H1 (cell line): ENCODE data around the gene PLEKHG5. TPM values are rescaled to one million over a fixed set of nuclear protein-coding genes. Genes with fewer than 3 reads are reported as not detected.
A peak's percentile ranks its signal among the peaks of the same experiment; 100 is the strongest.
"Not testable (repeated sequence)": the region's sequence is repeated elsewhere in the genome, so short reads cannot be mapped to it uniquely, and the experiment has no call there.

Source experiments
- CTCF ChIA-PET: fragments of 300-600 bp; sonication (Branson Sonifier 250); formaldehyde crosslinking; loops from one replicate; lab custom pipeline; 2021; ENCODE audit not compliant: partially characterized antibody; lab: Charles Lee
- POLR2A ChIA-PET: fragments of 300-600 bp; sonication (Branson Sonifier 250); formaldehyde crosslinking; loops from one replicate; lab custom pipeline; 2021; ENCODE audit warnings: inconsistent platforms; ENCODE audit not compliant: partially characterized antibody; lab: Charles Lee
- DNase-seq, 2 experiments: peaks; one replicate each; pipeline versions ENCODE4 v3.0.0 to v3.0.0-alpha.2; 2010 to 2022; ENCODE audit warnings: low spot score in 2 of 2, low read depth in 1 of 2, mixed read lengths in 1 of 2
- FAIRE-seq: peaks from 2 replicates; lab custom pipeline; 2011; peaks lifted over from hg19 to GRCh38; lab: Jason Lieb, UNC
- H2AFZ ChIP-seq: 2 replicates; pipeline ENCODE4 v1.8.1; 2012; ENCODE audit warnings: low read length, inconsistent platforms
- H2AK5ac ChIP-seq: 2 replicates; pipeline ENCODE4 v1.6.1; 2013; ENCODE audit warnings: low read depth, low read length
- H2BK120ac ChIP-seq: replicated peaks from 2 replicates; pipeline ENCODE3; 2013; ENCODE audit warnings: low read depth, low read length, inconsistent platforms
- H2BK12ac ChIP-seq: 2 replicates; pipeline ENCODE4 v1.6.1; 2013; ENCODE audit warnings: low read depth, low read length
- H2BK15ac ChIP-seq: 2 replicates; pipeline ENCODE4 v1.6.1; 2013; ENCODE audit warnings: low read length
- H2BK20ac ChIP-seq: 2 replicates; pipeline ENCODE4 v1.6.1; 2013; ENCODE audit warnings: low read length
- H2BK5ac ChIP-seq: 2 replicates; pipeline ENCODE4 v1.6.1; 2013; ENCODE audit warnings: low read depth, low read length
- H3K14ac ChIP-seq: 2 replicates; pipeline ENCODE4 v1.6.1; 2013; ENCODE audit warnings: inconsistent platforms; ENCODE audit not compliant: insufficient read length
- H3K18ac ChIP-seq: 2 replicates; pipeline ENCODE4 v1.6.1; 2013; ENCODE audit warnings: low read length; ENCODE audit errors: extremely low read depth
- H3K23ac ChIP-seq: 2 replicates; pipeline ENCODE4 v1.6.1; 2013; ENCODE audit warnings: inconsistent platforms; ENCODE audit not compliant: insufficient read length
- H3K23me2 ChIP-seq: 2 replicates; pipeline ENCODE4 v1.6.1; 2013; ENCODE audit warnings: low read depth, low read length
- H3K27ac ChIP-seq: 2 replicates; pipeline ENCODE4 v1.6.1; 2011; ENCODE audit warnings: low read depth, low read length, inconsistent platforms
- H3K27me3 ChIP-seq, 4 experiments: replicated peaks in 1 of 4; 1 replicate in 1 of 4; 2 replicates in 3 of 4; pipeline versions ENCODE4 v1.6.1 to v1.8.1; 2011 to 2013; ENCODE audit warnings: low read length in 3 of 4, mild to moderate bottlenecking in 3 of 4, inconsistent platforms in 2 of 4, mixed read lengths in 2 of 4, moderate library complexity in 1 of 4; ENCODE audit not compliant: control insufficient read depth in 3 of 4, insufficient read depth in 3 of 4; ENCODE audit errors: extremely low read depth in 1 of 4
- H3K36me3 ChIP-seq, 4 experiments: 2 replicates each; pipeline versions ENCODE4 v1.6.1 to v1.8.1; 2011 to 2013; ENCODE audit warnings: mild to moderate bottlenecking in 4 of 4, low read length in 3 of 4, moderate library complexity in 2 of 4, control low read depth in 1 of 4, inconsistent platforms in 1 of 4; ENCODE audit not compliant: insufficient read depth in 4 of 4, control insufficient read depth in 2 of 4
- H3K4ac ChIP-seq: replicated peaks from 2 replicates; pipeline ENCODE3; 2013; ENCODE audit warnings: low read length, low read depth, mixed read lengths, inconsistent platforms; ENCODE audit not compliant: insufficient read length
- H3K4me1 ChIP-seq, 4 experiments: replicated peaks in 1 of 4; 1 replicate in 1 of 4; 2 replicates in 3 of 4; pipeline versions ENCODE4 v1.6.1 to v1.8.1; 2011 to 2013; ENCODE audit warnings: low read length in 3 of 4, inconsistent platforms in 2 of 4, mixed read lengths in 1 of 4; ENCODE audit not compliant: insufficient read depth in 4 of 4, control insufficient read depth in 3 of 4
- H3K4me2 ChIP-seq, 2 experiments: 2 replicates each; pipeline versions ENCODE4 v1.6.1 to v1.8.1; 2011 to 2013; ENCODE audit warnings: low read depth in 2 of 2, low read length in 2 of 2, control low read depth in 1 of 2, inconsistent platforms in 1 of 2, mild to moderate bottlenecking in 1 of 2; ENCODE audit not compliant: insufficient read depth in 1 of 2
- H3K4me3 ChIP-seq, 4 experiments: fragments of 200-600, 300-600 bp in 1 of 4; sonication (generic), shearing (Covaris generic), sonication (Bioruptor Twin) in 1 of 4; 2 replicates each; pipeline versions ENCODE4 v1.5.1 to v1.8.1; 2011 to 2016; ENCODE audit warnings: low read length in 4 of 4, low read depth in 3 of 4, control low read depth in 2 of 4, inconsistent platforms in 2 of 4, mild to moderate bottlenecking in 2 of 4, mixed read lengths in 1 of 4, moderate library complexity in 1 of 4; ENCODE audit not compliant: insufficient read depth in 2 of 4; ENCODE audit errors: extremely low read depth in 1 of 4
- H3K56ac ChIP-seq: replicated peaks from 2 replicates; pipeline ENCODE3; 2013; ENCODE audit warnings: low read depth, mild to moderate bottlenecking, mixed read lengths, low read length, inconsistent platforms; ENCODE audit not compliant: insufficient read length
- H3K79me1 ChIP-seq: 2 replicates; pipeline ENCODE4 v1.6.1; 2013; ENCODE audit warnings: low read depth, low read length, control low read depth
- H3K79me2 ChIP-seq, 2 experiments: 2 replicates each; pipeline versions ENCODE4 v1.6.1 to v1.8.1; 2012 to 2013; ENCODE audit warnings: low read length in 2 of 2, mild to moderate bottlenecking in 2 of 2, inconsistent platforms in 1 of 2; ENCODE audit not compliant: insufficient read depth in 2 of 2, control insufficient read depth in 1 of 2
- H3K9ac ChIP-seq, 4 experiments: replicated peaks in 1 of 4; 1 replicate in 1 of 4; 2 replicates in 3 of 4; pipeline versions ENCODE4 v1.6.1 to v1.8.1; 2011 to 2013; ENCODE audit warnings: low read depth in 3 of 4, low read length in 3 of 4, control low read depth in 2 of 4, mild to moderate bottlenecking in 2 of 4, moderate library complexity in 2 of 4, inconsistent platforms in 1 of 4; ENCODE audit errors: extremely low read depth in 1 of 4
- H3K9me3 ChIP-seq, 2 experiments: 2 replicates each; pipeline versions ENCODE4 v1.6.1 to v1.8.1; 2012 to 2013; ENCODE audit warnings: mild to moderate bottlenecking in 2 of 2, moderate library complexity in 2 of 2, control low read depth in 1 of 2, inconsistent platforms in 1 of 2, low read depth in 1 of 2, low read length in 1 of 2, mixed read lengths in 1 of 2; ENCODE audit not compliant: insufficient read depth in 2 of 2
- H4K20me1 ChIP-seq, 2 experiments: replicated peaks in 1 of 2; 2 replicates each; pipeline versions ENCODE3 to v1.8.1; 2011 to 2013; ENCODE audit warnings: inconsistent platforms in 2 of 2, low read length in 2 of 2, mild to moderate bottlenecking in 1 of 2; ENCODE audit not compliant: insufficient read depth in 2 of 2, control insufficient read depth in 1 of 2
- H4K5ac ChIP-seq: 2 replicates; pipeline ENCODE4 v1.6.1; 2013; ENCODE audit warnings: low read length, low read depth, mixed read lengths, inconsistent platforms; ENCODE audit not compliant: insufficient read length
- H4K8ac ChIP-seq: 2 replicates; pipeline ENCODE4 v1.8.0; 2013; ENCODE audit warnings: mild to moderate bottlenecking, moderate library complexity, low read length, inconsistent platforms; ENCODE audit not compliant: insufficient read depth; ENCODE audit errors: extremely low read depth
- H4K91ac ChIP-seq: replicated peaks from 2 replicates; pipeline ENCODE3; 2013; ENCODE audit warnings: low read length, mixed read lengths, inconsistent platforms; ENCODE audit not compliant: insufficient read length
- WGBS, 2 experiments: shearing (Covaris generic) in 1 of 2; methylation state at CpG; one replicate each; pipeline versions ENCODE4 v1.1.6 to v1.1.7; 2013 to 2015; ENCODE audit warnings: low lambda C conversion rate in 2 of 2, mixed read lengths in 2 of 2, inconsistent platforms in 1 of 2, low coverage in 1 of 2, missing lambda C conversion rate in 1 of 2; ENCODE audit not compliant: insufficient replicate concordance in 2 of 2, insufficient coverage in 1 of 2, insufficient read length in 1 of 2; ENCODE audit errors: extremely low coverage in 1 of 2, missing lambda C conversion rate in 1 of 2; 5-methylcytosine and 5-hydroxymethylcytosine counted together
- polyA plus RNA-seq, 7 experiments: library from polyadenylated mRNA; depleted of rRNA in 3 of 7; stranded (reverse) in 5 of 7; unstranded in 2 of 7; fragments of >200 nt in 5 of 7; fragments of 200-250 nt in 2 of 7; gene quantifications; 1 replicate in 5 of 7; 2 replicates in 1 of 7; 4 replicates in 1 of 7; pipeline versions ENCODE4 v1.2.1 to v1.2.3, GENCODE V29; 2011 to 2013; ENCODE audit warnings: missing spikeins in 2 of 7, mixed read lengths in 2 of 7
- total RNA-seq: library from RNA; stranded (reverse); fragmentation: NEBNext Ultra II Directional; extraction: Animal tissue kit (Norgen Biotek cat#: 25700); gene quantifications from 2 replicates; pipeline ENCODE4 v1.2.1, GENCODE V29; 2021

Gene PLEKHG5
- total and polyA plus RNA-seq, 2 of the 8 experiments (the other 6 are each of a cell fraction or from before 2014, with no cell fraction given) = 10.4 to 13.8 TPM

DNA sequence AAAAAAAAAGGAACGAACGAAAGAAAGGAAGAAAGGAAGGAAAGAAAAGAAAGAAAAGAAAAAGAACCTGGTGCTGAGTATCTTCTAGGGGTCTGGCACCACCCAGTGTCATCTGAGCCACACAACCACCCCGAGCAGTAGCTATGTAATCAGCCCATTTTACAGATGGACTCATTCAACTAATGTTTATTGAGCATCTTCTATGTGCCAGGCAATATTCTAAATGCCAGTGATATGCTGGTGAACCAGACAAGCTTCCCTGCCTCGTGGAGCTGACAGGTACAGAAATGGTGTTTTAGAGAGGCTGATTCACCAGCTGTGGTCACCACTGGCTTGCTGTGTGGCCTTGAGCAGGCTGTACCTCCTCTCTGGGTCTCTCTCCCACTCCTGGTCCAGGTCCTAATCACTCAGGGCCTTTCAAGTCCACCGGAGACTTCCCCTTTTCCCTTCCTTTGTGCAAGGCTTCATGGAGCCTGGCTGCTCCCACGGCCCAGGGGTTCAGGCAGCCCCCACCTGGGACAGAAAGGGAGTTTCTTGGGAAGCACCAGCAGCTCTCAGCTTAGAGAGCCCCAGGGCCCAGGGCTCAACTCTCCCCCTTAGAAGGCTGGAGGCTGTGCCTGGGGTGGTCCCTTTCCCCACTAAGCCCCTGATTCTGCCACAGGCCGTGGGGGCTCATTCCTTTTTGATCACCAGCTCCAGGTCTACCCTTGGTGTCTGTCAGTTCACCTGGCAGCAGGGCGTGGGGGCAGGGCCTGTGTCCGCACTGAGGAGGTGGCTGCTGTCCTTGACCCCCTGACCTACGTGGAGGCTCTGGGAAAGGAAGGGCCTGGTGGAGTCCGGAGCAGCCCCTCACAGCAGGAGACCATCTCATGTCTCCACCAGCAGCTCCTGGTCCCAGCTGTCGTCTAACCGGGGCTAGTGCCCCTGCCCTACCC is 59.6 kb downstream of the PLEKHG5 start:
- not testable (repeated sequence) for H2BK15ac ChIP-seq, H4K5ac ChIP-seq, H3K4me2 ChIP-seq, H2BK120ac ChIP-seq, H4K20me1 ChIP-seq, H3K36me3 ChIP-seq, H3K79me1 ChIP-seq, DNase-seq, H3K9me3 ChIP-seq, H3K4me3 ChIP-seq, H2BK20ac ChIP-seq, H3K9ac ChIP-seq, H4K91ac ChIP-seq, H3K4ac ChIP-seq, H2AK5ac ChIP-seq, H2AFZ ChIP-seq, H3K56ac ChIP-seq, H3K14ac ChIP-seq, H2BK5ac ChIP-seq, H3K79me2 ChIP-seq, H3K23ac ChIP-seq, H3K18ac ChIP-seq, H3K23me2 ChIP-seq, H3K27ac ChIP-seq, H2BK12ac ChIP-seq, H3K27me3 ChIP-seq
- ChIA-PET CTCF (interaction anchor here (0.9 to 18.8 kb wide), 7 partner anchors 9 to 227 kb away, joined by 3 to 321 read pairs (median 7); partner anchors contain the start of gene HES2), POLR2A (interaction anchor here (0.7 kb wide), 1 partner anchor 30 kb away, joined by 3 read pairs; no protein-coding TSS in a partner anchor)
- peaks cover 0 to 11% (median 5%) of the 10 kb centered on the region in 4 experiments; a peak in 3 of 7 replicates for H3K4me1 ChIP-seq
- peak overlapping the region; percentile 25; the same call in 1 of the 2 replicates for H4K8ac ChIP-seq
- peak; percentile 79 for FAIRE-seq
- WGBS, 2 experiments = 89% methylated on average over 9 of the region's 13 CpGs; no CpG with 5 or more reads in 1 of the 2 experiments
